ENCODE data around the gene ZNF500.

The ZNF500 gene

GRCh38 chr16:4700997-4701743, 65.8 kb downstream of the ZNF500 start:
- no peak for DNase-seq

GRCh38 chr16:4700380-4700996, 66.5 kb downstream of the ZNF500 start:
- no peak for DNase-seq

DNA sequence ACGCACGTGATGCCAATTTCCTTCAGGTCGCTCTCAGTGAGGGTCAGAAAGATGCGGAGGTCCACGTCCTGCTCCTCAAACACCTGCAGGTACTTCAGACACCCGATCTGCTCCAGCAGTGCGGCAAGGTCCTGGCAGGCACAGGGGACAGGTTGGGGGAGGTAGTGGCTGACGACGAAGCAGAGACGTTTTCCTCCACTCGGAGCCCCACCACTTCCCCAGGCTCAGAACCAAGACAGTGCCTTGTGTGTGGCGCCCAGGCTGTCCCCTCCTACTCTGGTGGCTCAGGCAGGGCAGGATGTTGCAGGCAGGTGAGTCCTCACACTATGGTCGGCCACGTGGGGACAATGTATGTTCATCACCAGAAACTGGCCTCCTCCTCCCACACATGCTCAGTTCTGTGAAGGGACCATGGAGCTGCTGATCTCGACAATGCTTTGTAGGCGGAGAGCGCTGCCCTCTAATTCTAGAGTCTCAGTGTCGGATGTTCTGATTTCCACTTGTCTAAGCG, 67.9 kb downstream of the ZNF500 start:
- DNase-seq = no peak

DNA sequence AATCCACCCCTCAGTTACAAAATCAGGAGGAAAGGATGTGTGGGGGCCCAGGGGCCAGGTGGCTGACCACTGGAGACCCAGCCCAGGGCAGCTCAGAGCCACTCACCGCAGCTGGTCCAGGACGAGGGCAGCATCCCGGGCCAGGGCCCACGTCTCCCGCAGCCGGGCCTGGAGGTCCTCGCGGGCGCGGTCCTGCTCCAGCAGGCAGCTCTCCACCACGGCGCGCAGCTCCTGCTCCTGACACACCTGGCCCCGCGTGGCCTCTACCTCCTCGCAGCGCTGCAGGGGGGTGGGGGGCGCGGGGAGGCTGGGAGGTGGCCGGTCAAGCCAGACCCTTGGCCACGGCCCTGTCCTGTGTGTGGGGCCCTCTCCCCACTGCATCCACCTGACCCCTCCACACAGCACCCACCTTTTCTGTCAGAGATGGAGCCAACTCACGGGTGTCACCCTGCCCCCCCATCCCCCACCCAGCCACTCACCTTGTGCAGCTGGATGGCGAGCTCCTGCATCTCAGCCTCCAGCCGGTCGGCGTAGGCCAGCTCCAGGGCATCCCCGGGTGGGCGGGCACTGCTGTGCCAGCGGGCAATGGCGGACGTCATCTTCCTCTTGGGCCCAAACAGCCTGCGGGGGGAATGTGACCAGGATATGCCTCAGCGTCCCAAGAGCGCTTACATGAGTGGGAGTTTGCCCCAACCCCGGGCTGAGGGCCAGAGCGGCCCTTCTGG, 68.5 kb downstream of the ZNF500 start:
- DNase-seq = no peak

Data from KG1 (cell line).